ENCODE measurements around the gene LMX1A.

The LMX1A gene

GRCh38 chr1:165217958-165218357 lies 138.6 kb downstream of the LMX1A start:
- no peak for TF ChIP-seq CTCF (IDR thresholded peaks at IDR 0.05; ENCODE audit: low read depth, low read length)
- TF ChIP-seq POLR2A (IDR thresholded peaks at IDR 0.05; ENCODE audit: extremely low read depth, insufficient read length), result no peak
- no peak for TF ChIP-seq MAX (IDR thresholded peaks at IDR 0.05; ENCODE audit: low read depth, low read length)
- no peak for TF ChIP-seq MYC (IDR thresholded peaks at IDR 0.05; ENCODE audit: low read depth, low read length)
- no peak overlapping the region for H3K4me3 ChIP-seq (ENCODE audit: low read depth, low read length)
- DNase-seq (ENCODE audit: low read depth), result no peak

- no peak overlapping the region for H3K4me3 ChIP-seq (ENCODE audit: low read depth, low read length)
- no peak for DNase-seq (ENCODE audit: low read depth)
- no peak for TF ChIP-seq CTCF (IDR thresholded peaks at IDR 0.05; ENCODE audit: low read depth, low read length)
- no peak for TF ChIP-seq MYC (IDR thresholded peaks at IDR 0.05; ENCODE audit: low read depth, low read length)
- TF ChIP-seq MAX (IDR thresholded peaks at IDR 0.05; ENCODE audit: low read depth, low read length), result no peak
- TF ChIP-seq POLR2A (IDR thresholded peaks at IDR 0.05; ENCODE audit: extremely low read depth, insufficient read length), result no peak
Measured at GRCh38 chr1:165216254-165216653, 140.3 kb downstream of the LMX1A start.

GRCh38 chr1:165215676-165216075 lies 140.8 kb downstream of the LMX1A start:
- no peak for DNase-seq (ENCODE audit: low read depth)
- no peak overlapping the region for H3K4me3 ChIP-seq (ENCODE audit: low read depth, low read length)
- TF ChIP-seq MAX (IDR thresholded peaks at IDR 0.05; ENCODE audit: low read depth, low read length) (no peak), POLR2A (IDR thresholded peaks at IDR 0.05; ENCODE audit: extremely low read depth, insufficient read length) (no peak), CTCF (IDR thresholded peaks at IDR 0.05; ENCODE audit: low read depth, low read length) (no peak), MYC (IDR thresholded peaks at IDR 0.05; ENCODE audit: low read depth, low read length) (no peak)

GRCh38 chr1:165212229-165212628 lies 144.3 kb downstream of the LMX1A start:
- no peak for DNase-seq (ENCODE audit: low read depth)
- H3K4me3 ChIP-seq (ENCODE audit: low read depth, low read length), result no peak overlapping the region
- TF ChIP-seq POLR2A (IDR thresholded peaks at IDR 0.05; ENCODE audit: extremely low read depth, insufficient read length), result no peak
- TF ChIP-seq MAX (IDR thresholded peaks at IDR 0.05; ENCODE audit: low read depth, low read length), result no peak
- no peak for TF ChIP-seq CTCF (IDR thresholded peaks at IDR 0.05; ENCODE audit: low read depth, low read length)
- TF ChIP-seq MYC (IDR thresholded peaks at IDR 0.05; ENCODE audit: low read depth, low read length), result no peak

GRCh38 chr1:165207853-165208515 lies 148.5 kb downstream of the LMX1A start:
- no peak overlapping the region for H3K4me3 ChIP-seq (ENCODE audit: low read depth, low read length)
- TF ChIP-seq POLR2A (IDR thresholded peaks at IDR 0.05; ENCODE audit: extremely low read depth, insufficient read length) (no peak), MYC (IDR thresholded peaks at IDR 0.05; ENCODE audit: low read depth, low read length) (no peak), MAX (IDR thresholded peaks at IDR 0.05; ENCODE audit: low read depth, low read length) (no peak)
- DNase-seq (ENCODE audit: low read depth), result no peak

- no peak for TF ChIP-seq MAX (IDR thresholded peaks at IDR 0.05; ENCODE audit: low read depth, low read length)
- TF ChIP-seq POLR2A (IDR thresholded peaks at IDR 0.05; ENCODE audit: extremely low read depth, insufficient read length), result no peak
- no peak for TF ChIP-seq CTCF (IDR thresholded peaks at IDR 0.05; ENCODE audit: low read depth, low read length)
- no peak overlapping the region for H3K4me3 ChIP-seq (ENCODE audit: low read depth, low read length)
- DNase-seq (ENCODE audit: low read depth), result no peak
Measured at GRCh38 chr1:165205145-165205544, 151.4 kb downstream of the LMX1A start.

Data from NB4 (cell line).